ENCODE results near the gene TRPV6. TPM values are rescaled to one million over a fixed set of nuclear protein-coding genes. Genes with fewer than 3 reads are reported as not detected.

TRPV6 gene
- total and polyA plus RNA-seq, 10 donors, result 0.05 to 0.32 (median 0.25) TPM; not detected in 3

DNA sequence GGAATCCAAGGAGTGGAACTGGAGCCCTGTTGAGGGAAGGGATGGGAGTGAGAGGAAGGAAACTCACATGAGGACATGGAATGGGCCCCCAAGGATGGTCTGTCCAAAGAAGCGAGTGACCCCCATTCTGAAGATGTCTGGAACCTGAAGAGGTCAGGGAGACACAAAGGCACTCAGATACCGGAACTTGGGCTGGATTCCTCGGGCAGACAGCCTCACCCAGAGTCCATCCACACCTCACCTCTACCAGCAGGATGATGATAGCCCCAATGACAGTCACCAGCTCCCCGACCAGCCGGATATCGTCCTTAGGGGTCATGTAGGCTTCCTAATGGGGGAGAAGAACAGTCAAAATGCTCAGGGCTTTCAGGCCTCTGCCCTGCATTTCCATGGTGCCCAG lies 10.7 kb downstream of the TRPV6 start:
- Histone ChIP-seq H3K27ac (no peak overlapping the region), H3K27me3 (replicated peaks in 1 of 7) (peaks cover 0 to 7% (median 0%) of the 10 kb centered on the region in 7 donors), H3K9me3 (peaks cover 0 to 4% (median 0%) of the 10 kb centered on the region in 8 donors), H3K36me3 (peaks cover 0 to 24% (median 4%) of the 10 kb centered on the region in 6 donors), H3K4me1 (no peaks in the 10 kb centered on the region), H3K4me3 (no peak overlapping the region)
- TF ChIP-seq POLR2AphosphoS5 (IDR thresholded peaks at IDR 0.05), result no peak
- no peak for TF ChIP-seq POLR2A (IDR thresholded peaks at IDR 0.05)
- no peak for TF ChIP-seq CTCF (IDR thresholded peaks at IDR 0.05 in 8 of 11, conservative IDR thresholded peaks at IDR 0.05 in 3 of 11)
- 86 to 96% (median 89%) methylated on average over 6 of the region's 6 CpGs for WGBS, 5 donors
- no peak for DNase-seq
- intact Hi-C loops (cut with DNase I; ENCODE audit: low total_unique reads), result no loop called here

GRCh38 chr7:142874409-142874808 lies 11.1 kb downstream of the TRPV6 start:
- TF ChIP-seq POLR2A (IDR thresholded peaks at IDR 0.05) (no peak), CTCF (IDR thresholded peaks at IDR 0.05 in 8 of 11, conservative IDR thresholded peaks at IDR 0.05 in 3 of 11) (no peak), POLR2AphosphoS5 (IDR thresholded peaks at IDR 0.05) (no peak)
- intact Hi-C loops (cut with DNase I; ENCODE audit: low total_unique reads), result no loop called here
- WGBS, 5 donors, result 83 to 92% (median 90%) methylated on average over 7 of the region's 7 CpGs

GRCh38 chr7:142873871-142874270 lies 11.7 kb downstream of the TRPV6 start:
- DNase-seq, result no peak
- TF ChIP-seq POLR2A (IDR thresholded peaks at IDR 0.05) (no peak), CTCF (IDR thresholded peaks at IDR 0.05 in 8 of 11, conservative IDR thresholded peaks at IDR 0.05 in 3 of 11) (no peak), POLR2AphosphoS5 (IDR thresholded peaks at IDR 0.05) (no peak)
- H3K4me3 ChIP-seq, result no peak overlapping the region
- H3K9me3 ChIP-seq, result peaks cover 0 to 4% (median 0%) of the 10 kb centered on the region in 8 donors
- peaks cover 0 to 7% (median 0%) of the 10 kb centered on the region in 7 donors for H3K27me3 ChIP-seq (replicated peaks in 1 of 7)
- 80 to 90% (median 85%) methylated on average over 5 of the region's 5 CpGs for WGBS, 5 donors
- peaks cover 0 to 33% (median 4%) of the 10 kb centered on the region in 6 donors for H3K36me3 ChIP-seq
- no peaks in the 10 kb centered on the region for H3K4me1 ChIP-seq
- H3K27ac ChIP-seq, result no peak overlapping the region
- intact Hi-C loops (cut with DNase I; ENCODE audit: low total_unique reads), result no loop called here

More at GRCh38 chr7:142874409-142874808, 11.1 kb downstream of the TRPV6 start:
- Histone ChIP-seq H3K9me3 (peaks cover 0 to 4% (median 0%) of the 10 kb centered on the region in 8 donors), H3K27ac (no peak overlapping the region), H3K36me3 (peaks cover 0 to 28% (median 4%) of the 10 kb centered on the region in 6 donors), H3K27me3 (replicated peaks in 1 of 7) (peaks cover 0 to 7% (median 0%) of the 10 kb centered on the region in 7 donors), H3K4me1 (no peaks in the 10 kb centered on the region), H3K4me3 (no peak overlapping the region)
- no peak for DNase-seq

DNA sequence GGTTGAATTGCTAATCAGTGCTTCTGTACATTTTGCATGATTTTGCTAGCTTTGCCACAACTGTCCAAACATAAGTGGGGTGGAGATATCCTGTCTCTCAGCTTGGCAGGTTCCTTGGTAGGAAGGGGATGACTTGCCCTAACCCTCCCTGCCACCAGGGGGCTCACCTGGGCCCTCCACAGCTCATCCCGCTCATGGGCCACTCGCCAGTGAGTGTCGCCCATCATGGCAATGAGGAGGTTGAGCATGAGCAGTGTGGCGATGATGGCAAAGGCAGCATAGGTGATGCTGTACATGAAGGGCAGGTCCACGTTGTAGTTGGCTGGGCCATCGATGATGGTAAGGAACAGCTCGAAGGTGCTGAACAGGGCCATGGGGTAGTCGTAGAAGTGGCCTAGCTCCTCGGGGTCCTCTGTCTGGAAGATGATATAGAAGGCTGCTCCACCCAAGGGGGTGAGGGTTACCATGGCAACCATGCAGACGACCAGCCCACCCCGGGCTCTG lies 12.2 kb downstream of the TRPV6 start:
- H3K4me1 ChIP-seq, result no peaks in the 10 kb centered on the region
- no peak overlapping the region for H3K27ac ChIP-seq
- no peak for DNase-seq
- no peak overlapping the region for H3K4me3 ChIP-seq
- peaks cover 0 to 4% (median 0%) of the 10 kb centered on the region in 8 donors for H3K9me3 ChIP-seq
- H3K27me3 ChIP-seq (replicated peaks in 1 of 7), result peaks cover 0 to 7% (median 0%) of the 10 kb centered on the region in 7 donors
- TF ChIP-seq CTCF (IDR thresholded peaks at IDR 0.05 in 8 of 11, conservative IDR thresholded peaks at IDR 0.05 in 3 of 11) (peak in 7 of 11 experiments; percentile 13 to 70 (median 47)), POLR2AphosphoS5 (IDR thresholded peaks at IDR 0.05) (no peak)
- WGBS, 5 donors, result 82 to 93% (median 87%) methylated on average over 8 to 11 of the region's 11 CpGs
- peaks cover 0 to 39% (median 4%) of the 10 kb centered on the region in 6 donors for H3K36me3 ChIP-seq
- intact Hi-C loops (cut with DNase I; ENCODE audit: low total_unique reads), result no loop called here
